Measurements from ENCODE around the gene SNX20.

DNA sequence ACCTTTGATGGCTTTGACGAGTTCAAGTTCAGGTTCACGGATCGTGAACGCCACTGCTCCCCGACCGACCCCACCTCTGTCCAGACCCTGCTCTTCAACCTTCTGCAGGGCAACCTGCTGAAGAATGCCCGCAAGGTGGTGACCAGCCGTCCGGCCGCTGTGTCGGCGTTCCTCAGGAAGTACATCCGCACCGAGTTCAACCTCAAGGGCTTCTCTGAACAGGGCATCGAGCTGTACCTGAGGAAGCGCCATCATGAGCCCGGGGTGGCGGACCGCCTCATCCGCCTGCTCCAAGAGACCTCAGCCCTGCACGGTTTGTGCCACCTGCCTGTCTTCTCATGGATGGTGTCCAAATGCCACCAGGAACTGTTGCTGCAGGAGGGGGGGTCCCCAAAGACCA, 29.9 kb upstream of the SNX20 start:
- no peak for TF ChIP-seq POLR2A (IDR thresholded peaks at IDR 0.05)
- TF ChIP-seq, protein P1, sequence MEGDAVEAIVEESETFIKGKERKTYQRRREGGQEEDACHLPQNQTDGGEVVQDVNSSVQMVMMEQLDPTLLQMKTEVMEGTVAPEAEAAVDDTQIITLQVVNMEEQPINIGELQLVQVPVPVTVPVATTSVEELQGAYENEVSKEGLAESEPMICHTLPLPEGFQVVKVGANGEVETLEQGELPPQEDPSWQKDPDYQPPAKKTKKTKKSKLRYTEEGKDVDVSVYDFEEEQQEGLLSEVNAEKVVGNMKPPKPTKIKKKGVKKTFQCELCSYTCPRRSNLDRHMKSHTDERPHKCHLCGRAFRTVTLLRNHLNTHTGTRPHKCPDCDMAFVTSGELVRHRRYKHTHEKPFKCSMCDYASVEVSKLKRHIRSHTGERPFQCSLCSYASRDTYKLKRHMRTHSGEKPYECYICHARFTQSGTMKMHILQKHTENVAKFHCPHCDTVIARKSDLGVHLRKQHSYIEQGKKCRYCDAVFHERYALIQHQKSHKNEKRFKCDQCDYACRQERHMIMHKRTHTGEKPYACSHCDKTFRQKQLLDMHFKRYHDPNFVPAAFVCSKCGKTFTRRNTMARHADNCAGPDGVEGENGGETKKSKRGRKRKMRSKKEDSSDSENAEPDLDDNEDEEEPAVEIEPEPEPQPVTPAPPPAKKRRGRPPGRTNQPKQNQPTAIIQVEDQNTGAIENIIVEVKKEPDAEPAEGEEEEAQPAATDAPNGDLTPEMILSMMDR (IDR thresholded peaks at IDR 0.05) = no peak

Data from prostate gland (tissue), 2 donors.